IMR-90 (cell line): Measurements from ENCODE around the gene PRELP. TPM values are rescaled to one million over a fixed set of nuclear protein-coding genes. Genes with fewer than 3 reads are reported as not detected.
A peak's percentile ranks its signal among the peaks of the same experiment; 100 is the strongest.

Experiments
- ATAC-seq: fragments of 200-7000 bp; cut with Tn5 transposase; 2 replicates; pipeline ENCODE4 v1.9.1; 2020; ENCODE audit warnings: low read depth, mild to moderate bottlenecking, moderate library complexity
- BruUV-seq: library from RNA; stranded (reverse); fragments of 400-500 nt; replicated peaks from 2 replicates; lab custom pipeline; 2021; lab: Mats Ljungman, UMichigan
- CTCF ChIA-PET: fragments of 300-600 bp; formaldehyde crosslinking; extraction: SDS; loops from one replicate; lab custom pipeline; 2021; ENCODE audit warnings: antibody characterized with exemption; lab: Yijun Ruan, JAX
- POLR2A ChIA-PET: fragments of 300-600 bp; sonication (Branson Sonifier 250); formaldehyde crosslinking; loops from one replicate; lab custom pipeline; 2022; ENCODE audit warnings: antibody characterized with exemption; ENCODE audit not compliant: unreplicated experiment; lab: Charles Lee
- DNase-seq: peaks from one replicate; pipeline ENCODE4 v3.0.0; 2013
- H2AFZ ChIP-seq: replicated peaks from 2 replicates; pipeline ENCODE3; 2013; ENCODE audit warnings: low read length, mild to moderate bottlenecking; ENCODE audit not compliant: poor library complexity
- H2AK5ac ChIP-seq: 2 replicates; pipeline ENCODE4 v1.6.1; 2013; ENCODE audit warnings: low read depth, low read length, inconsistent platforms
- H2AK9ac ChIP-seq: replicated peaks from 2 replicates; pipeline ENCODE3; 2013; ENCODE audit warnings: mild to moderate bottlenecking, low read depth, low read length, moderate library complexity; ENCODE audit not compliant: poor library complexity
- H2BK120ac ChIP-seq: 2 replicates; pipeline ENCODE4 v1.6.1; 2013; ENCODE audit warnings: low read depth, low read length, inconsistent platforms
- H2BK15ac ChIP-seq: 3 replicates; pipeline ENCODE4 v1.6.1; 2013; ENCODE audit warnings: low read depth, low read length, inconsistent platforms
- H2BK20ac ChIP-seq: 2 replicates; pipeline ENCODE4 v1.6.1; 2013; ENCODE audit warnings: low read depth, mild to moderate bottlenecking, inconsistent platforms, low read length, moderate library complexity
- H2BK5ac ChIP-seq: 2 replicates; pipeline ENCODE4 v1.6.1; 2013; ENCODE audit warnings: mild to moderate bottlenecking, low read depth, low read length, inconsistent platforms; ENCODE audit not compliant: poor library complexity, severe bottlenecking
- H3K14ac ChIP-seq: replicated peaks from 2 replicates; pipeline ENCODE4 v1.6.1; 2013; ENCODE audit warnings: low read depth, low read length, inconsistent platforms
- H3K18ac ChIP-seq: 2 replicates; pipeline ENCODE4 v1.6.1; 2013; ENCODE audit warnings: low read depth, low read length, control low read depth
- H3K23ac ChIP-seq: 2 replicates; pipeline ENCODE4 v1.6.1; 2013; ENCODE audit warnings: low read depth, low read length, inconsistent platforms
- H3K27ac ChIP-seq: 2 replicates; pipeline ENCODE4 v1.5.1; 2013; ENCODE audit warnings: mild to moderate bottlenecking, control low read depth, low read length; ENCODE audit not compliant: insufficient read depth
- H3K27me3 ChIP-seq: 2 replicates; pipeline ENCODE4 v1.6.1; 2013; ENCODE audit warnings: low read length; ENCODE audit not compliant: control insufficient read depth, insufficient read depth
- H3K36me3 ChIP-seq: 2 replicates; pipeline ENCODE4 v1.6.1; 2013; ENCODE audit warnings: low read length, mixed read lengths; ENCODE audit not compliant: control insufficient read depth, insufficient read depth
- H3K4ac ChIP-seq: 2 replicates; pipeline ENCODE4 v1.6.1; 2013; ENCODE audit warnings: low read depth, low read length, inconsistent platforms
- H3K4me1 ChIP-seq: 2 replicates; pipeline ENCODE4 v1.6.1; 2013; ENCODE audit warnings: low read length, mixed read lengths; ENCODE audit not compliant: control insufficient read depth, insufficient read depth
- H3K4me2 ChIP-seq: 2 replicates; pipeline ENCODE4 v1.6.1; 2013; ENCODE audit warnings: low read depth, mild to moderate bottlenecking, control low read depth, low read length, moderate library complexity
- H3K4me3 ChIP-seq: 2 replicates; pipeline ENCODE4 v1.5.1; 2013; ENCODE audit warnings: low read depth, mild to moderate bottlenecking, control low read depth, low read length, moderate library complexity; ENCODE audit not compliant: insufficient read depth
- H3K56ac ChIP-seq: 2 replicates; pipeline ENCODE4 v1.6.1; 2013; ENCODE audit warnings: low read length, inconsistent platforms; ENCODE audit not compliant: insufficient read depth; ENCODE audit errors: extremely low read depth
- H3K79me1 ChIP-seq, 2 experiments: 2 replicates each; pipeline ENCODE4 v1.6.1; 2013; ENCODE audit warnings: low read length in 2 of 2, inconsistent platforms in 1 of 2, low read depth in 1 of 2
- H3K9ac ChIP-seq: 2 replicates; pipeline ENCODE4 v1.6.1; 2013; ENCODE audit warnings: low read depth, low read length, control low read depth
- H3K9me1 ChIP-seq: 2 replicates; pipeline ENCODE4 v1.6.1; 2013; ENCODE audit warnings: low read length, inconsistent platforms; ENCODE audit not compliant: insufficient read depth
- H3K9me3 ChIP-seq: 2 replicates; pipeline ENCODE4 v1.6.1; 2013; ENCODE audit warnings: low read length; ENCODE audit not compliant: control insufficient read depth, insufficient read depth
- H4K20me1 ChIP-seq: 2 replicates; pipeline ENCODE4 v1.6.1; 2013; ENCODE audit warnings: low read length, inconsistent platforms; ENCODE audit not compliant: insufficient read depth
- H4K5ac ChIP-seq: 2 replicates; pipeline ENCODE4 v1.6.1; 2013; ENCODE audit warnings: mild to moderate bottlenecking, low read depth, low read length, control low read depth
- H4K8ac ChIP-seq, 2 experiments: 2 replicates each; pipeline ENCODE4 v1.6.1; 2013; ENCODE audit warnings: low read depth in 2 of 2, low read length in 2 of 2, control low read depth in 1 of 2, inconsistent platforms in 1 of 2
- H4K91ac ChIP-seq: 2 replicates; pipeline ENCODE4 v1.6.1; 2013; ENCODE audit warnings: low read depth, low read length, inconsistent platforms; ENCODE audit not compliant: insufficient read depth
- BHLHE40 ChIP-seq: fragments of 150-350 bp; IDR thresholded peaks from 2 replicates; pipeline ENCODE4 v1.6.1; 2016; ENCODE audit warnings: mild to moderate bottlenecking, low read depth, low read length
- CEBPB ChIP-seq: IDR thresholded peaks from 2 replicates; pipeline ENCODE4 v1.6.1; 2012; ENCODE audit warnings: low read depth, low read length, improper control_type of control experiment
- CHD1 ChIP-seq: IDR thresholded peaks from 2 replicates; pipeline ENCODE4 v1.6.1; 2012; ENCODE audit warnings: low read depth, low read length, improper control_type of control experiment
- ELK1 ChIP-seq: fragments of 150-350 bp; IDR thresholded peaks from 2 replicates; pipeline ENCODE4 v1.6.1; 2016; ENCODE audit warnings: low read depth, mild to moderate bottlenecking, low read length, moderate library complexity, borderline replicate concordance
- FOS ChIP-seq: fragments of 150-350 bp; IDR thresholded peaks from 2 replicates; pipeline ENCODE4 v1.6.1; 2016; ENCODE audit warnings: low read depth, low read length
- MAFK ChIP-seq: IDR thresholded peaks from 2 replicates; pipeline ENCODE4 v1.6.1; 2012; ENCODE audit warnings: low read depth, low read length, improper control_type of control experiment
- MAZ ChIP-seq: IDR thresholded peaks from 2 replicates; pipeline ENCODE4 v1.6.1; 2012; ENCODE audit warnings: low read depth, mild to moderate bottlenecking, low read length, improper control_type of control experiment, moderate library complexity, borderline replicate concordance
- MXI1 ChIP-seq: IDR thresholded peaks from 2 replicates; pipeline ENCODE4 v1.6.1; 2012; ENCODE audit warnings: low read depth, mild to moderate bottlenecking, low read length, moderate library complexity, borderline replicate concordance
- NFE2L2 ChIP-seq: fragments of 150-350 bp; IDR thresholded peaks from 2 replicates; pipeline ENCODE4 v1.6.1; 2016; ENCODE audit warnings: low read depth, mild to moderate bottlenecking, low read length
- POLR2A ChIP-seq: IDR thresholded peaks from 2 replicates; pipeline ENCODE4 v1.6.1; 2012; ENCODE audit warnings: mild to moderate bottlenecking, low read depth, low read length
- RAD21 ChIP-seq: IDR thresholded peaks from 2 replicates; pipeline ENCODE4 v1.6.1; 2012; ENCODE audit warnings: low read length, improper control_type of control experiment
- RCOR1 ChIP-seq: IDR thresholded peaks from 2 replicates; pipeline ENCODE4 v1.6.1; 2012; ENCODE audit warnings: mild to moderate bottlenecking, low read length, improper control_type of control experiment; ENCODE audit not compliant: insufficient replicate concordance
- RFX5 ChIP-seq: IDR thresholded peaks from 2 replicates; pipeline ENCODE4 v1.8.0; 2012; ENCODE audit warnings: low read depth, mild to moderate bottlenecking, low read length, moderate library complexity
- SMC3 ChIP-seq: fragments of 150-350 bp; IDR thresholded peaks from 2 replicates; pipeline ENCODE4 v1.6.1; 2016; ENCODE audit warnings: low read depth, mild to moderate bottlenecking, antibody characterized with exemption, low read length, moderate library complexity
- USF2 ChIP-seq: fragments of 150-350 bp; IDR thresholded peaks from 2 replicates; pipeline ENCODE4 v1.6.1; 2017; ENCODE audit warnings: mild to moderate bottlenecking, antibody characterized with exemption, low read length, low read depth
- WGBS, 2 experiments: methylation state at CpG; one replicate each; pipeline versions ENCODE4 v1.1.5 to v1.1.7; 2013; ENCODE audit warnings: missing lambda C conversion rate in 2 of 2; ENCODE audit not compliant: insufficient read length in 1 of 2; ENCODE audit errors: extremely low coverage in 2 of 2; 5-methylcytosine and 5-hydroxymethylcytosine counted together
- dilution Hi-C: fragments of 300-500 bp; cut with HindIII; formaldehyde crosslinking; loops from one replicate; pipeline ENCODE4 v1.14.3; 2018; ENCODE audit warnings: low sequenced_read_pairs; ENCODE audit not compliant: unreplicated experiment
- in situ Hi-C: fragments of 300-500 bp; cut with MboI; formaldehyde crosslinking; loops from 3 replicates; pipeline ENCODE4 v1.14.3; 2019; ENCODE audit warnings: low sequenced_read_pairs, inconsistent platforms, mixed read lengths
- intact Hi-C: fragments of 100-400 bp; cut with micrococcal nuclease; formaldehyde crosslinking; loops from 2 replicates; pipeline ENCODE4 v1.10.0; 2022
- polyA plus RNA-seq, 3 experiments: library from polyadenylated mRNA; depleted of rRNA; stranded (reverse); fragments of >200 nt; gene quantifications; 2 replicates each; pipeline ENCODE4 v1.2.3, GENCODE V29; 2012; ENCODE audit warnings: low replicate concordance in 1 of 3
- total RNA-seq: library from RNA; depleted of rRNA; stranded (reverse); fragments of >200 nt; gene quantifications from 2 replicates; pipeline ENCODE4 v1.2.3, GENCODE V29; 2012

The PRELP gene
- total and polyA plus RNA-seq, 2 of the 4 experiments (the other 2 are of a cell fraction), result 0.56 TPM; not detected in 1

- H3K4ac ChIP-seq, result peak overlapping the region; percentile 86
- POLR2A ChIA-PET, result no interaction called here
- H2BK5ac ChIP-seq, result peak overlapping the region; percentile 37
- no peaks in the 10 kb centered on the region for H3K36me3 ChIP-seq
- peak overlapping the region; percentile 82; the same call in 1 of the 3 replicates for H2BK15ac ChIP-seq
- no peak overlapping the region; the same call in 1 of the 2 replicates for H4K5ac ChIP-seq
- H3K23ac ChIP-seq, result peak overlapping the region; percentile 68
- H2AK9ac ChIP-seq, result peak overlapping the region; percentile 86
- in situ Hi-C loops, result loop anchor here (5.0 kb wide), 2 partner anchors 122 to 197 kb away; partner anchors contain the start of gene ATP2B4
- intact Hi-C loops, result loop anchor here (2.0 to 5.0 kb wide), 3 partner anchors 53 to 187 kb away; no protein-coding TSS in a partner anchor
- no peak overlapping the region for H3K18ac ChIP-seq
- H3K4me1 ChIP-seq, result peaks cover 28% of the 10 kb centered on the region
- H4K20me1 ChIP-seq, result no peaks in the 10 kb centered on the region
- H3K4me2 ChIP-seq, result no peak overlapping the region
- H3K9me1 ChIP-seq, result peaks cover 32% of the 10 kb centered on the region
- DNase-seq (peak; percentile 12), ATAC-seq (no peak)
- WGBS, 2 experiments, result 100% methylated on average over 2 of the region's 8 CpGs; no CpG with 5 or more reads in 1 of the 2 experiments
- dilution Hi-C loops, result no loop called here
- H4K8ac ChIP-seq, result peak overlapping the region in 1 of 2 experiments; percentile 58; a peak in 3 of 4 replicates
- H2AK5ac ChIP-seq, result peak overlapping the region; percentile 92
- peak overlapping the region; percentile 46 for H2AFZ ChIP-seq
- peak overlapping the region; percentile 93 for H2BK20ac ChIP-seq
- TF ChIP-seq USF2 (no peak), POLR2A (no peak), MXI1 (no peak), BHLHE40 (no peak), NFE2L2 (no peak), SMC3 (no peak), MAZ (no peak), MAFK (no peak), RCOR1 (no peak), FOS (no peak), ELK1 (no peak), CEBPB (no peak), CHD1 (no peak), RAD21 (no peak), RFX5 (no peak)
- no peak overlapping the region for H3K9ac ChIP-seq
- H3K4me3 ChIP-seq, result no peak overlapping the region
- H3K9me3 ChIP-seq, result no peaks in the 10 kb centered on the region
- no TSS peak for BruUV-seq
- H3K56ac ChIP-seq, result no peak overlapping the region
- peak overlapping the region; percentile 89 for H2BK120ac ChIP-seq
- H4K91ac ChIP-seq, result peak overlapping the region; percentile 63
- H3K27ac ChIP-seq, result no peak overlapping the region; the same call in 1 of the 2 replicates
- H3K14ac ChIP-seq, result peak overlapping the region; percentile 12
- H3K27me3 ChIP-seq, result no peaks in the 10 kb centered on the region
- CTCF ChIA-PET, result interaction anchor here (0.6 to 1.2 kb wide), 3 partner anchors 165 to 212 kb away, joined by 3 to 6 read pairs (median 3); no protein-coding TSS in a partner anchor
- H3K79me1 ChIP-seq, result peaks cover 0 to 48% of the 10 kb centered on the region in 2 experiments; a peak in 3 of 4 replicates
Observed at GRCh38 chr1:203505526-203506204, 30.1 kb downstream of the PRELP start.
